Neural progenitor cell (in vitro differentiated cells): Measurements from ENCODE around the gene MATCAP1. TPM values are rescaled to one million over a fixed set of nuclear protein-coding genes. Genes with fewer than 3 reads are reported as not detected.

Source experiments
- DNase-seq: peaks from one replicate; pipeline ENCODE4 v3.0.0-alpha.2; 2016; ENCODE audit warnings: low spot score
- H2AFZ ChIP-seq: fragments of 200-600 bp; sonication (generic); replicated peaks from 2 replicates; pipeline ENCODE4 v1.6.1; 2016; ENCODE audit warnings: antibody characterized with exemption
- H3F3A ChIP-seq: fragments of 200-600 bp; sonication (generic); 2 replicates; pipeline ENCODE4 v1.6.1; 2016; ENCODE audit warnings: antibody characterized with exemption, low read depth
- H3K27ac ChIP-seq: fragments of 200-600 bp; sonication (generic); 2 replicates; pipeline ENCODE4 v1.5.1; 2016; ENCODE audit warnings: mild to moderate bottlenecking
- H3K27me3 ChIP-seq: fragments of 200-600 bp; sonication (generic); 2 replicates; pipeline ENCODE4 v1.6.1; 2016; ENCODE audit warnings: mild to moderate bottlenecking, moderate library complexity
- H3K36me3 ChIP-seq: fragments of 200-600 bp; sonication (generic); 2 replicates; pipeline ENCODE4 v1.5.1; 2016
- H3K4me1 ChIP-seq: fragments of 200-600 bp; sonication (generic); 2 replicates; pipeline ENCODE4 v1.6.1; 2016; ENCODE audit warnings: mixed run types
- H3K4me2 ChIP-seq: fragments of 200-600 bp; sonication (generic); 2 replicates; pipeline ENCODE4 v1.6.1; 2016
- H3K4me3 ChIP-seq: fragments of 200-600 bp; sonication (generic); 2 replicates; pipeline ENCODE4 v1.5.1; 2016
- H3K79me2 ChIP-seq: fragments of 200-600 bp; sonication (generic); 2 replicates; pipeline ENCODE4 v1.6.1; 2016; ENCODE audit warnings: low read depth
- H3K9ac ChIP-seq: fragments of 200-600 bp; sonication (generic); 2 replicates; pipeline ENCODE4 v1.6.1; 2016
- H3K9me3 ChIP-seq: fragments of 200-600 bp; sonication (generic); 2 replicates; pipeline ENCODE4 v1.5.1; 2016; ENCODE audit warnings: low read depth
- H4K20me1 ChIP-seq: fragments of 200-600 bp; sonication (generic); 2 replicates; pipeline ENCODE4 v1.6.1; 2016; ENCODE audit warnings: low read depth
- H3K27ac Mint-ChIP-seq: 3 replicates; pipeline ENCODE4 v1.8.0; 2021; ENCODE audit warnings: mixed read lengths
- H3K27me3 Mint-ChIP-seq: 2 replicates; pipeline ENCODE4 v1.8.0; 2022; ENCODE audit warnings: low read depth, mild to moderate bottlenecking, inconsistent platforms, moderate library complexity, mixed read lengths; ENCODE audit not compliant: insufficient read depth
- H3K36me3 Mint-ChIP-seq: 3 replicates; pipeline ENCODE4 v1.8.0; 2021; ENCODE audit warnings: mixed read lengths
- H3K4me1 Mint-ChIP-seq: 3 replicates; pipeline ENCODE4 v1.8.0; 2021; ENCODE audit warnings: mixed read lengths
- H3K4me3 Mint-ChIP-seq: 3 replicates; pipeline ENCODE4 v1.8.0; 2021; ENCODE audit warnings: mild to moderate bottlenecking, moderate library complexity, mixed read lengths
- H3K9me3 Mint-ChIP-seq: 3 replicates; pipeline ENCODE4 v1.8.0; 2020; ENCODE audit warnings: mixed read lengths
- CTCF ChIP-seq: fragments of 200-600 bp; sonication (generic); IDR thresholded peaks from 2 replicates; pipeline ENCODE4 v1.5.1; 2017; ENCODE audit warnings: antibody characterized with exemption, mild to moderate bottlenecking
- EZH2 ChIP-seq: fragments of 200-600 bp; sonication (generic); IDR thresholded peaks from 2 replicates; pipeline ENCODE4 v1.6.1; 2017; ENCODE audit warnings: antibody characterized with exemption, mild to moderate bottlenecking, moderate library complexity
- EZH2phosphoT487 ChIP-seq: fragments of 200-600 bp; sonication (generic); IDR thresholded peaks from 2 replicates; pipeline ENCODE4 v1.6.1; 2017; ENCODE audit warnings: antibody characterized with exemption
- total RNA-seq: library from RNA; depleted of rRNA; stranded (reverse); fragments of >200 nt; gene quantifications from 2 replicates; pipeline ENCODE4 v1.2.3, GENCODE V29; 2015; ENCODE audit warnings: low replicate concordance

Gene MATCAP1
- total RNA-seq, 1 donor from 2014 or later = 15.7 TPM

GRCh38 chr16:67226804-67227566 lies 43.2 kb upstream of the MATCAP1 start, which contains the start of gene TMEM208:
Gene TMEM208, plus strand, starts transcription at chr16:67227130. Its CDS starts 89 bp downstream, at chr16:67227219.
- H3K4me3 ChIP-seq = peak within 1 kb of the TSS; percentile 97
- H3K27me3 Mint-ChIP-seq = peaks cover 11% of the 10 kb centered on the region
- H3K4me2 ChIP-seq = peak within 1 kb of the TSS; percentile 94
- no peaks in the 10 kb centered on the region for H3K27me3 ChIP-seq
- TF ChIP-seq EZH2 (no peak), CTCF (peak; percentile 43)
- H4K20me1 ChIP-seq = no peaks in the 10 kb centered on the region
- H3K4me1 ChIP-seq = peaks cover 10% of the 10 kb centered on the region
- H3F3A ChIP-seq = no peaks in the 10 kb centered on the region
- peaks cover 2% of the 10 kb centered on the region for H3K9me3 Mint-ChIP-seq
- no peak within 1 kb of the TSS for H3K27ac ChIP-seq
- H3K4me1 Mint-ChIP-seq = peaks cover 22% of the 10 kb centered on the region
- no peaks in the 10 kb centered on the region for H3K9me3 ChIP-seq
- peaks cover 15% of the 10 kb centered on the region for H3K79me2 ChIP-seq
- DNase-seq = peak; percentile 100
- H3K4me3 Mint-ChIP-seq = peak within 1 kb of the TSS; percentile 100
- peak within 1 kb of the TSS; percentile 87 for H2AFZ ChIP-seq
- peaks cover 13% of the 10 kb centered on the region for H3K36me3 Mint-ChIP-seq
- no peaks in the 10 kb centered on the region for H3K36me3 ChIP-seq
- peak within 1 kb of the TSS; percentile 92 for H3K9ac ChIP-seq
- peak within 1 kb of the TSS; percentile 95 for H3K27ac Mint-ChIP-seq

DNA sequence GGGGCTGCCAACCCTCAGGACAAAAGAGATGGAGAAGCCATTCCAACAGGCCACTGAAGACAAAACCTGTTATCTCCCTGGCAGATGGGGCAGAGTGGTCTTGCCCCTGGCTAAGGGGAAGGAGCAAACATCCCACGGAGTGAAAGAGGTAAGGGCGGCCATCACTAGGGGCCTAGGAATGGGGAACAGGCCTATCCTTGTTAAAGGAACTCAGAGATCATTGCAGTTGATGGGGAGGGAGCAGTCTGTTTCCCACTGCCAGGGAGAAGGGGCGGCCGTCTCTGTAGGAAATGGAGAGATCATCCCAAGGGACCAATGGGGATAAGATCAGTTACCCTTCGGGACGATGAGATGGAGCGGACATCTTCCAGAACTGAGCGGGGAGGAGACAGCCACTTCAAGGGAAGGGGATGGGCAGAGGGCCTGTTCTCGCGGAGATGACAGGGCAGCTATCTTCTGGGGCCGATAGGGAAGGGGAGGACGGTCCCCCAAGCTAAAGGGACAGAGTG lies 42.6 kb upstream of the MATCAP1 start:
- peak overlapping the region; percentile 78 for H2AFZ ChIP-seq
- peak overlapping the region; percentile 94 for H3K4me2 ChIP-seq
- no peaks in the 10 kb centered on the region for H3K27me3 ChIP-seq
- no peak overlapping the region for H3K27ac ChIP-seq
- DNase-seq = no peak
- no peaks in the 10 kb centered on the region for H3K9me3 ChIP-seq
- no peak for TF ChIP-seq EZH2
- no peak for TF ChIP-seq EZH2phosphoT487
- no peak for TF ChIP-seq CTCF
- no peaks in the 10 kb centered on the region for H3K36me3 ChIP-seq
- Mint-ChIP-seq H3K9me3 (peaks cover 2% of the 10 kb centered on the region), H3K27me3 (peaks cover 11% of the 10 kb centered on the region), H3K4me3 (peak overlapping the region; percentile 100), H3K27ac (no peak overlapping the region), H3K4me1 (peaks cover 22% of the 10 kb centered on the region), H3K36me3 (peaks cover 13% of the 10 kb centered on the region)
- H3K9ac ChIP-seq = peak overlapping the region; percentile 40
- H3K4me3 ChIP-seq = peak overlapping the region; percentile 97
- H4K20me1 ChIP-seq = no peaks in the 10 kb centered on the region
- peaks cover 15% of the 10 kb centered on the region for H3K79me2 ChIP-seq
- peaks cover 10% of the 10 kb centered on the region for H3K4me1 ChIP-seq
- H3F3A ChIP-seq = no peaks in the 10 kb centered on the region

DNA sequence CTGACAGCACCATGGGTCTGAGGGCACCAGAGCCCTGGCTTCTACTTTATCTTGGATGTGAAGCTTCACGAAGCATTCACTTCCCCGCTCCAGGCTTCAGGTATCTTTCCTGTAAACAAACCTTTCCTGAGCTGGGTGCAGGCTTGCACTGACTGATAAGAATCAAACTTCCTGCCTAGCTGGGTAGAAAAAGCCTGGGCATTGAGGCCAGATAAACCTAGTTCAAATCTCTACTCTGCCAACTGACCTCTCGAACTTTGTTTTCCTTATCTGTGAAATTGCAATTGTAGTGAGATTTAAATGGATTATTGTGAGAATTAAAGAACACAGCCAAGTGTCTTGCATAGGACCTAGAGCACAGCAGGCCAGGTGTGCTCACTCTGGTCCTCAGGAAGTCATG lies 40.2 kb upstream of the MATCAP1 start:
- no peak overlapping the region for H3K4me3 Mint-ChIP-seq
- H3K27ac Mint-ChIP-seq = no peak overlapping the region
- H3K36me3 ChIP-seq = no peaks in the 10 kb centered on the region

More for the DNA sequence above, 40.2 kb upstream of the MATCAP1 start:
- Mint-ChIP-seq H3K9me3 (peaks cover 2% of the 10 kb centered on the region), H3K27me3 (peaks cover 14% of the 10 kb centered on the region), H3K36me3 (peaks cover 4% of the 10 kb centered on the region), H3K4me1 (peaks cover 22% of the 10 kb centered on the region)
- Histone ChIP-seq H3K27me3 (no peaks in the 10 kb centered on the region), H3K4me1 (peaks cover 10% of the 10 kb centered on the region), H4K20me1 (no peaks in the 10 kb centered on the region), H3K79me2 (peaks cover 15% of the 10 kb centered on the region), H3K27ac (no peak overlapping the region), H3K9me3 (no peaks in the 10 kb centered on the region), H3K4me3 (no peak overlapping the region), H3K4me2 (no peak overlapping the region), H3F3A (no peaks in the 10 kb centered on the region), H3K9ac (no peak overlapping the region), H2AFZ (no peak overlapping the region)
- no peak for DNase-seq
- TF ChIP-seq EZH2phosphoT487 = no peak
- TF ChIP-seq EZH2 = no peak
- TF ChIP-seq CTCF = no peak
